GM23248 (cell line): ENCODE measurements around the gene SH3RF2.

Source experiments
- EZH2 ChIP-seq: fragments of 200-600 bp; sonication (generic); IDR thresholded peaks from 2 replicates; pipeline ENCODE4 v1.6.1; 2018; ENCODE audit warnings: antibody characterized with exemption, mild to moderate bottlenecking; ENCODE audit not compliant: insufficient read depth, poor library complexity, severe bottlenecking
- EZH2phosphoT487 ChIP-seq: fragments of 200-600 bp; sonication (generic); IDR thresholded peaks from 2 replicates; pipeline ENCODE4 v1.6.1; 2018; ENCODE audit warnings: antibody characterized with exemption, moderate library complexity, mild to moderate bottlenecking, low read depth; ENCODE audit not compliant: insufficient read depth

- no peak for TF ChIP-seq EZH2
- TF ChIP-seq EZH2phosphoT487: no peak
Observed at GRCh38 chr5:145978171-145978570, 41.8 kb downstream of the SH3RF2 start.
